GM21737 (cell line): Measurements from ENCODE around the gene RUFY4.

Source experiments
- ATAC-seq: cut with Tn5 transposase; IDR thresholded peaks from one replicate; pipeline ENCODE4 v1.9.1; 2021; ENCODE audit warnings: mild to moderate bottlenecking, moderate library complexity; ENCODE audit not compliant: unreplicated experiment

The RUFY4 gene

DNA sequence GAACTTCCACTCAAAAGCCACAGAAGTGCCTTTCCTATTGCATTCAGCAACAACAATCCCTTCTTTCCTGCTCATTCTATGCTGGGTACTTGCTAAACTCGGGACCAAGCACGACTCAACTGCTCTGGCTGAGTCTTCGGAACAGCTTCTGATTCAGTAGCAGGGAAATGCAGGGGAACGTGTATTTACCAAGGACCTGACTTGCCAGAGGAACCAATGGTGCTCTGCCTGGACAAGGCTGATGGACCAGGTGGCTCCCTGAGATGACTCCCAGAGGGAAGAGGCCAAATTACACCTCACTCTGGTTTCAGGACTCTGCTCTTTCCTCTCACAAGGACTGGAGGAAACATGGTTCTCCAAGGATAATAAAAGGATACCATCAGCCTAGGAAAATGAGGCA, 69.0 kb downstream of the RUFY4 start:
- ATAC-seq, result no peak
